ENCODE results near the gene PROX2.

GRCh38 chr14:74904635-74905503, 28.9 kb upstream of the PROX2 start:
- no peak for TF ChIP-seq EZH2phosphoT487 (IDR thresholded peaks at IDR 0.05; ENCODE audit: insufficient read depth, low read depth)
- no peak for TF ChIP-seq EZH2 (IDR thresholded peaks at IDR 0.05; ENCODE audit: insufficient read depth, poor library complexity, severe bottlenecking)

Data from GM23248 (cell line).